OCI-LY1 (cell line): Measurements from ENCODE around the gene ZNF555.

Experiments used
- EZH2 ChIP-seq: fragments of 200-600 bp; sonication (generic), shearing (Covaris generic); IDR thresholded peaks from 2 replicates; pipeline ENCODE4 v1.8.0; 2017; ENCODE audit warnings: borderline replicate concordance, mixed run types, mild to moderate bottlenecking, antibody characterized with exemption, low read length, moderate library complexity, mixed read lengths
- TF ChIP-seq, protein P1 (sequence below): fragments of 200-600 bp; sonication (generic), shearing (Covaris generic); IDR thresholded peaks from 2 replicates; pipeline ENCODE4 v1.5.1; 2017; ENCODE audit warnings: mild to moderate bottlenecking, antibody characterized with exemption, low read length, moderate library complexity, mixed read lengths

DNA sequence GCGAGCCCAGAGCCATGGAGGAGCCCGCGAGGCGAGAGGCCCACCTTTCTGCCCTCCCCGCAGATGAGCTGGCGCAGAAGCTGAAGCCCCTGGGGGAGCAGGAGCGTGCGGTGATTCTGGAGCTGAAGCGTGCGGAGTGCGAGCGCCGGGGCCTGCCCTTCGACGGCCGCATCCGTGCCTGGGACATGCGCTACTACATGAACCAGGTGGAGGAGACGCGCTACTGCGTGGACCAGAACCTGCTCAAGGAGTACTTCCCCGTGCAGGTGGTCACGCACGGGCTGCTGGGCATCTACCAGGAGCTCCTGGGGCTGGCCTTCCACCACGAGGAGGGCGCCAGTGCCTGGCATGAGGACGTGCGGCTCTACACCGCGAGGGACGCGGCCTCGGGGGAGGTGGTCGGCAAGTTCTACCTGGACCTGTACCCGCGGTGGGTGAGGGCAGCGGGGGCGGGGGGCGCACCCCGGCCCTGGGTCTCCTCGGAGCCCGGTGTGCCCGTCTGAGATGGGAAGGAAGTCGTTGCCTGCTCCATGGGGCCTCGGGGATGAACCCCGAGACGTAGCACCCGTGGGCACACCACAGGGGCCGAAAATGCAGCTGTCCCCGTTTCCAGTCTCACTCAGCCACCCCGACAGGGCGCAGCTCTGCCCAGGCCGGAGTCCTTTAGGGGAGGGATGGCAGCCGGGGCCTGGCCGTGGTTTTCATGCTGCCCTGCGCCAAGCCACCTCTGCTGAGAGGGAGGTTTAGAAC is 33.7 kb upstream of the ZNF555 start:
- TF ChIP-seq EZH2: no peak
- TF ChIP-seq, protein P1, sequence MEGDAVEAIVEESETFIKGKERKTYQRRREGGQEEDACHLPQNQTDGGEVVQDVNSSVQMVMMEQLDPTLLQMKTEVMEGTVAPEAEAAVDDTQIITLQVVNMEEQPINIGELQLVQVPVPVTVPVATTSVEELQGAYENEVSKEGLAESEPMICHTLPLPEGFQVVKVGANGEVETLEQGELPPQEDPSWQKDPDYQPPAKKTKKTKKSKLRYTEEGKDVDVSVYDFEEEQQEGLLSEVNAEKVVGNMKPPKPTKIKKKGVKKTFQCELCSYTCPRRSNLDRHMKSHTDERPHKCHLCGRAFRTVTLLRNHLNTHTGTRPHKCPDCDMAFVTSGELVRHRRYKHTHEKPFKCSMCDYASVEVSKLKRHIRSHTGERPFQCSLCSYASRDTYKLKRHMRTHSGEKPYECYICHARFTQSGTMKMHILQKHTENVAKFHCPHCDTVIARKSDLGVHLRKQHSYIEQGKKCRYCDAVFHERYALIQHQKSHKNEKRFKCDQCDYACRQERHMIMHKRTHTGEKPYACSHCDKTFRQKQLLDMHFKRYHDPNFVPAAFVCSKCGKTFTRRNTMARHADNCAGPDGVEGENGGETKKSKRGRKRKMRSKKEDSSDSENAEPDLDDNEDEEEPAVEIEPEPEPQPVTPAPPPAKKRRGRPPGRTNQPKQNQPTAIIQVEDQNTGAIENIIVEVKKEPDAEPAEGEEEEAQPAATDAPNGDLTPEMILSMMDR: no peak
